Endothelial cell of umbilical vein (primary cell): ENCODE measurements around the gene CMC4.

ENCODE experiments used
- CTCF ChIP-seq, 2 donors: IDR thresholded peaks; 1 replicate in 1 of 2; 2 replicates in 1 of 2; pipeline ENCODE4 v1.5.1; 2011; ENCODE audit warnings: low read length in 2 of 2, mild to moderate bottlenecking in 2 of 2, moderate library complexity in 2 of 2, control low read depth in 1 of 2, inconsistent platforms in 1 of 2, low read depth in 1 of 2; ENCODE audit not compliant: insufficient read depth in 1 of 2; ENCODE audit errors: extremely low read depth in 1 of 2
- EZH2 ChIP-seq: IDR thresholded peaks from 2 replicates; pipeline ENCODE4 v1.6.1; 2012; ENCODE audit warnings: borderline replicate concordance, low read depth, mild to moderate bottlenecking, moderate library complexity, low read length, inconsistent platforms; ENCODE audit not compliant: severe bottlenecking
- FOS ChIP-seq: IDR thresholded peaks from 2 replicates; pipeline ENCODE4 v1.6.1; 2011; ENCODE audit warnings: mild to moderate bottlenecking, low read length, moderate library complexity, borderline replicate concordance; ENCODE audit not compliant: insufficient read depth
- GATA2 ChIP-seq: IDR thresholded peaks from 2 replicates; pipeline ENCODE4 v1.7.0; 2011; ENCODE audit warnings: low read depth, mild to moderate bottlenecking, moderate library complexity, mixed read lengths, low read length; ENCODE audit not compliant: insufficient read length, insufficient read depth
- JUN ChIP-seq: IDR thresholded peaks from 2 replicates; pipeline ENCODE4 v1.6.1; 2011; ENCODE audit warnings: borderline replicate concordance, low read depth; ENCODE audit not compliant: insufficient read length, insufficient read depth
- MAX ChIP-seq: IDR thresholded peaks from 2 replicates; pipeline ENCODE4 v1.6.1; 2011; ENCODE audit not compliant: insufficient read depth, insufficient read length
- MYC ChIP-seq: IDR thresholded peaks from one replicate; pipeline ENCODE4 v1.6.1; 2011; ENCODE audit warnings: mild to moderate bottlenecking, low read depth, low read length
- POLR2A ChIP-seq: IDR thresholded peaks from 2 replicates; pipeline ENCODE4 v1.6.1; 2012; ENCODE audit warnings: low read depth, mild to moderate bottlenecking, control low read depth, low read length
- POLR2AphosphoS5 ChIP-seq: IDR thresholded peaks from 2 replicates; pipeline ENCODE4 v1.6.1; 2012; ENCODE audit warnings: low read depth, mild to moderate bottlenecking, control low read depth, low read length, moderate library complexity; ENCODE audit not compliant: insufficient read depth

- TF ChIP-seq CTCF (IDR thresholded peaks at IDR 0.05; ENCODE audit: extremely low read depth in 1 of 2, insufficient read depth in 1 of 2, low read depth in 1 of 2, low read length in 2 of 2) (no peak), JUN (no peak), EZH2 (no peak), MYC (no peak), POLR2A (no peak), POLR2AphosphoS5 (no peak), MAX (no peak), GATA2 (no peak), FOS (no peak)
Measured at GRCh38 chrX:155022585-155022984, 48.4 kb downstream of the CMC4 start, which contains the start of gene F8.
